ENCODE data around the gene CREB3L2. TPM values are rescaled to one million over a fixed set of nuclear protein-coding genes. Genes with fewer than 3 reads are reported as not detected.

CREB3L2 gene
- total and polyA plus RNA-seq, 2 of the 4 experiments (the other 2 are of a cell fraction): 42.3 to 57.9 TPM

- peak overlapping the region; percentile 55; the same call in 1 of the 2 replicates for H2BK120ac ChIP-seq (ENCODE audit: low read depth, low read length)
- H2BK5ac ChIP-seq (ENCODE audit: low read depth, low read length, poor library complexity, severe bottlenecking): peak overlapping the region; percentile 78
- peaks cover 5% of the 10 kb centered on the region for H3K9me3 ChIP-seq (ENCODE audit: control insufficient read depth, insufficient read depth, low read length)
- H4K20me1 ChIP-seq (ENCODE audit: insufficient read depth, low read length): peaks cover 10% of the 10 kb centered on the region
- no peak overlapping the region; the same call in 1 of the 2 replicates for H3K18ac ChIP-seq (ENCODE audit: low read depth, low read length)
- no peak overlapping the region for H2BK20ac ChIP-seq (ENCODE audit: low read depth, low read length)
- intact Hi-C loops (cut with micrococcal nuclease): loop anchor here (5.0 kb wide), 2 partner anchors 33 to 273 kb away; partner anchors contain the start of gene DGKI
- TF ChIP-seq FOS (IDR thresholded peaks at IDR 0.05; ENCODE audit: low read depth, low read length) (no peak), RAD21 (IDR thresholded peaks at IDR 0.05; ENCODE audit: low read length) (no peak), CEBPB (IDR thresholded peaks at IDR 0.05; ENCODE audit: low read depth, low read length) (peak; percentile 95)
- H3K4ac ChIP-seq (ENCODE audit: low read depth, low read length): peak overlapping the region; percentile 21; the same call in 1 of the 2 replicates
- H3K27me3 ChIP-seq (ENCODE audit: control insufficient read depth, insufficient read depth, low read length): no peaks in the 10 kb centered on the region
- H3K56ac ChIP-seq (ENCODE audit: extremely low read depth, insufficient read depth, low read length): no peak overlapping the region
- ChIA-PET CTCF (interaction anchor here (0.8 to 2.0 kb wide), 2 partner anchors 224 to 254 kb away, joined by 3 to 6 read pairs; no protein-coding TSS in a partner anchor), POLR2A (ENCODE audit: unreplicated experiment) (no interaction called here)
- peaks cover 14% of the 10 kb centered on the region for H3K4me1 ChIP-seq (ENCODE audit: control insufficient read depth, insufficient read depth, low read length)
- H3K4me3 ChIP-seq (ENCODE audit: insufficient read depth, low read depth, low read length): no peak overlapping the region
- DNase-seq (peak; percentile 77), ATAC-seq (ENCODE audit: low read depth) (no peak)
- dilution Hi-C loops (cut with HindIII; ENCODE audit: low sequenced_read_pairs, unreplicated experiment): no loop called here
- peak overlapping the region; percentile 25; the same call in 1 of the 2 replicates for H2AK5ac ChIP-seq (ENCODE audit: low read depth, low read length)
- H2AK9ac ChIP-seq (replicated peaks; ENCODE audit: low read depth, low read length, poor library complexity): no peak overlapping the region
- no TSS peak for BruUV-seq (replicated peaks)
- no peak overlapping the region for H2BK15ac ChIP-seq (ENCODE audit: low read depth, low read length)
- peaks cover 59% of the 10 kb centered on the region for H3K36me3 ChIP-seq (ENCODE audit: control insufficient read depth, insufficient read depth, low read length)
- H4K91ac ChIP-seq (ENCODE audit: insufficient read depth, low read depth, low read length): no peak overlapping the region
- peaks cover 6 to 58% of the 10 kb centered on the region in 2 experiments for H3K79me1 ChIP-seq (ENCODE audit: low read depth in 1 of 2, low read length in 2 of 2)
- no peak overlapping the region for H3K23ac ChIP-seq (ENCODE audit: low read depth, low read length)
- 0 out of 4 replicates have a peak overlapping the region, but pooled peaks of 1 of the 2 experiments have one; percentile 49 for H4K8ac ChIP-seq (ENCODE audit: low read depth in 2 of 2, low read length in 2 of 2)
- peak overlapping the region; percentile 67 for H3K14ac ChIP-seq (replicated peaks; ENCODE audit: low read depth, low read length)
- in situ Hi-C loops (cut with MboI; ENCODE audit: low sequenced_read_pairs): no loop called here
- H3K4me2 ChIP-seq (ENCODE audit: low read depth, low read length): no peak overlapping the region
- WGBS, 2 experiments (ENCODE audit: extremely low coverage in 2 of 2, insufficient read length in 1 of 2): 93% methylated on average over 2 of the region's 5 CpGs; no CpG with 5 or more reads in 1 of the 2 experiments
- H3K9ac ChIP-seq (ENCODE audit: low read depth, low read length): no peak overlapping the region
- H3K9me1 ChIP-seq (ENCODE audit: insufficient read depth, low read length): peaks cover 34% of the 10 kb centered on the region
- H3K27ac ChIP-seq (ENCODE audit: insufficient read depth, low read length): no peak overlapping the region
- H4K5ac ChIP-seq (ENCODE audit: low read depth, low read length): no peak overlapping the region
- no peak overlapping the region for H2AFZ ChIP-seq (replicated peaks; ENCODE audit: low read length, poor library complexity)
These were observed 121.5 kb downstream of the CREB3L2 start for GRCh38 chr7:137880432-137880831.
